MM.1S (cell line): ENCODE data around the gene DNAI1.

Experiments used
- DNase-seq: peaks from one replicate; pipeline ENCODE4 v3.0.0-alpha.2; 2015
- H2AFZ ChIP-seq: fragments of 300-600 bp; sonication (generic); 2 replicates; pipeline ENCODE4 v1.6.0; 2016; ENCODE audit warnings: antibody characterized with exemption, low read length
- H3F3A ChIP-seq: fragments of 300-600 bp; sonication (generic); 2 replicates; pipeline ENCODE4 v1.6.1; 2016; ENCODE audit warnings: mild to moderate bottlenecking, antibody characterized with exemption, low read length, moderate library complexity, mixed read lengths; ENCODE audit not compliant: insufficient read depth
- H3K27ac ChIP-seq: fragments of 300-600 bp; sonication (generic); 2 replicates; pipeline ENCODE4 v1.5.1; 2016; ENCODE audit warnings: mild to moderate bottlenecking, low read length
- H3K27me3 ChIP-seq: fragments of 300-600 bp; sonication (generic); replicated peaks from 2 replicates; pipeline ENCODE4 v1.6.0; 2016; ENCODE audit warnings: low read length; ENCODE audit not compliant: insufficient read depth
- H3K36me3 ChIP-seq: fragments of 300-600 bp; sonication (generic); replicated peaks from 2 replicates; pipeline ENCODE4 v1.6.1; 2016; ENCODE audit warnings: mild to moderate bottlenecking, low read length, mixed read lengths; ENCODE audit not compliant: insufficient read depth
- H3K4me1 ChIP-seq: fragments of 300-600 bp; sonication (generic); 2 replicates; pipeline ENCODE4 v1.6.1; 2016; ENCODE audit warnings: low read length, mixed read lengths
- H3K4me2 ChIP-seq: fragments of 300-600 bp; sonication (generic); 2 replicates; pipeline ENCODE4 v1.6.0; 2016; ENCODE audit warnings: low read depth, low read length
- H3K4me3 ChIP-seq: fragments of 300-600 bp; sonication (generic); 2 replicates; pipeline ENCODE4 v1.5.1; 2016; ENCODE audit warnings: low read length, mixed read lengths
- H3K79me2 ChIP-seq: fragments of 300-600 bp; sonication (generic); 2 replicates; pipeline ENCODE4 v1.6.1; 2016; ENCODE audit warnings: mixed run types, low read length, mixed read lengths
- H3K9ac ChIP-seq: fragments of 300-600 bp; sonication (generic); 2 replicates; pipeline ENCODE4 v1.6.1; 2016; ENCODE audit warnings: low read length, mixed read lengths
- H3K9me2 ChIP-seq: fragments of 300-600 bp; sonication (generic); replicated peaks from 2 replicates; pipeline ENCODE4 v1.6.1; 2016; ENCODE audit warnings: mild to moderate bottlenecking, low read length, mixed read lengths; ENCODE audit not compliant: insufficient read depth
- H3K9me3 ChIP-seq: fragments of 300-600 bp; sonication (generic); replicated peaks from 2 replicates; pipeline ENCODE4 v1.6.1; 2016; ENCODE audit warnings: mild to moderate bottlenecking, low read length, mixed read lengths; ENCODE audit not compliant: insufficient read depth
- H4K20me1 ChIP-seq: fragments of 300-600 bp; sonication (generic); 2 replicates; pipeline ENCODE4 v1.6.1; 2016; ENCODE audit warnings: mild to moderate bottlenecking, low read length, moderate library complexity, mixed read lengths; ENCODE audit not compliant: insufficient read depth
- EZH2 ChIP-seq: fragments of 300-600 bp; sonication (generic); optimal IDR thresholded peaks from 2 replicates; pipeline ENCODE3; 2017; ENCODE audit warnings: low read depth, mild to moderate bottlenecking, antibody characterized with exemption, low read length, mixed read lengths
- EZH2phosphoT487 ChIP-seq: fragments of 300-600 bp; sonication (generic); IDR thresholded peaks from 2 replicates; pipeline ENCODE4 v1.6.1; 2018; ENCODE audit warnings: antibody characterized with exemption, low read length
- TF ChIP-seq, protein P1 (sequence below): fragments of 300-600 bp; sonication (generic); IDR thresholded peaks from 2 replicates; pipeline ENCODE4 v1.5.1; 2016; ENCODE audit warnings: antibody characterized with exemption, low read length, mixed read lengths

The DNAI1 gene

GRCh38 chr9:34458013-34458958 is at the start of gene DNAI1, which contains the start of gene FAM219A:
DNAI1 (plus strand) TSS chr9:34458805; CDS start chr9:34459006, 201 bp downstream.
FAM219A (minus strand) TSS chr9:34458570; CDS start chr9:34458263, 307 bp downstream.
- Histone ChIP-seq H3K4me1 (peaks cover 23% of the 10 kb centered on the region), H3K36me3 (no peaks in the 10 kb centered on the region), H3K9me2 (no peaks in the 10 kb centered on the region), H3K9ac (peak within 1 kb of the TSS; percentile 72), H3K4me2 (peak within 1 kb of the TSS; percentile 85), H3K4me3 (peak within 1 kb of the TSS; percentile 90), H3K27ac (no peak within 1 kb of the TSS), H3K27me3 (no peaks in the 10 kb centered on the region), H3F3A (no peaks in the 10 kb centered on the region), H2AFZ (peak within 1 kb of the TSS; percentile 40; the same call in 1 of the 2 replicates), H3K79me2 (peaks cover 47% of the 10 kb centered on the region), H3K9me3 (no peaks in the 10 kb centered on the region), H4K20me1 (no peaks in the 10 kb centered on the region; the same call in 1 of the 2 replicates)
- no peak for TF ChIP-seq EZH2phosphoT487
- no peak for TF ChIP-seq EZH2
- TF ChIP-seq, protein P1, sequence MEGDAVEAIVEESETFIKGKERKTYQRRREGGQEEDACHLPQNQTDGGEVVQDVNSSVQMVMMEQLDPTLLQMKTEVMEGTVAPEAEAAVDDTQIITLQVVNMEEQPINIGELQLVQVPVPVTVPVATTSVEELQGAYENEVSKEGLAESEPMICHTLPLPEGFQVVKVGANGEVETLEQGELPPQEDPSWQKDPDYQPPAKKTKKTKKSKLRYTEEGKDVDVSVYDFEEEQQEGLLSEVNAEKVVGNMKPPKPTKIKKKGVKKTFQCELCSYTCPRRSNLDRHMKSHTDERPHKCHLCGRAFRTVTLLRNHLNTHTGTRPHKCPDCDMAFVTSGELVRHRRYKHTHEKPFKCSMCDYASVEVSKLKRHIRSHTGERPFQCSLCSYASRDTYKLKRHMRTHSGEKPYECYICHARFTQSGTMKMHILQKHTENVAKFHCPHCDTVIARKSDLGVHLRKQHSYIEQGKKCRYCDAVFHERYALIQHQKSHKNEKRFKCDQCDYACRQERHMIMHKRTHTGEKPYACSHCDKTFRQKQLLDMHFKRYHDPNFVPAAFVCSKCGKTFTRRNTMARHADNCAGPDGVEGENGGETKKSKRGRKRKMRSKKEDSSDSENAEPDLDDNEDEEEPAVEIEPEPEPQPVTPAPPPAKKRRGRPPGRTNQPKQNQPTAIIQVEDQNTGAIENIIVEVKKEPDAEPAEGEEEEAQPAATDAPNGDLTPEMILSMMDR, result no peak
- peak; percentile 98 for DNase-seq

GRCh38 chr9:34409154-34409553 is 49.5 kb upstream of the DNAI1 start:
- H4K20me1 ChIP-seq, result no peaks in the 10 kb centered on the region
- TF ChIP-seq EZH2phosphoT487 (no peak), EZH2 (no peak)
- TF ChIP-seq, protein P1, result no peak
- DNase-seq, result no peak

DNA sequence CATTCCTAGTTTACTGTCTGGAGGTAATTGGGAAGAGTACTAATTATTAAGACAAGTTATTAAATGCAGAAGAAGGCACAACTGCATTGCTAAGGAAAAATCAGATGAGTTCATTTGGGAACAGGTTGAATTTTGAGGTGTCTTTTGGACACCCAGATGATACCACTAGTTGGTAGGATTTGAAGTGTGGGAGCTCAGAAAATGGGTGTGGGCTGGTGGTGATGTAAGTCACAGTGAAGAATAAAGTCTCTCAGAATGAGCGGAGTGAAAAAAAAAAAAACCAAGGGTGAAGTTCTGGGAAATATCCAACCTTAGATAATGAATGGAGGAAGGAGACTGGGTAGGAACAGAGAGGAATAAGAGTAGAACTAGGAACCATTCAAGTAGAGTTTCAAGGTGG is 46.3 kb upstream of the DNAI1 start:
- no peaks in the 10 kb centered on the region for H3K4me1 ChIP-seq
- no peaks in the 10 kb centered on the region for H3K36me3 ChIP-seq
- no peaks in the 10 kb centered on the region for H3K9me2 ChIP-seq
- no peaks in the 10 kb centered on the region for H3K79me2 ChIP-seq
- TF ChIP-seq EZH2 (no peak), EZH2phosphoT487 (no peak)
- TF ChIP-seq, protein P1, result no peak
- no peak overlapping the region for H3K9ac ChIP-seq
- no peaks in the 10 kb centered on the region for H3K27me3 ChIP-seq
- no peak overlapping the region for H3K4me2 ChIP-seq
- H3K9me3 ChIP-seq, result no peaks in the 10 kb centered on the region
- no peak for DNase-seq
- no peak overlapping the region for H3K4me3 ChIP-seq
- H3F3A ChIP-seq, result no peaks in the 10 kb centered on the region
- H4K20me1 ChIP-seq, result no peaks in the 10 kb centered on the region
- H2AFZ ChIP-seq, result no peak overlapping the region
- H3K27ac ChIP-seq, result no peak overlapping the region

More at GRCh38 chr9:34409154-34409553, 49.5 kb upstream of the DNAI1 start:
- Histone ChIP-seq H3K9me2 (no peaks in the 10 kb centered on the region), H3K27me3 (no peaks in the 10 kb centered on the region), H3K4me2 (no peak overlapping the region), H3F3A (no peaks in the 10 kb centered on the region), H3K79me2 (no peaks in the 10 kb centered on the region), H3K4me3 (no peak overlapping the region), H3K9ac (no peak overlapping the region), H3K4me1 (no peaks in the 10 kb centered on the region), H3K9me3 (no peaks in the 10 kb centered on the region), H2AFZ (no peak overlapping the region), H3K27ac (no peak overlapping the region), H3K36me3 (no peaks in the 10 kb centered on the region)
